Ovary (tissue), 9 donors: ENCODE results near the gene CENPC. TPM values are rescaled to one million over a fixed set of nuclear protein-coding genes. Genes with fewer than 3 reads are reported as not detected.
"Not testable (repeated sequence)": the region's sequence is repeated elsewhere in the genome, so short reads cannot be mapped to it uniquely, and the experiment has no call there.

Experiments
- DNase-seq, 5 donors: peaks; one replicate each; pipeline ENCODE4 v3.0.0-alpha.2; 2019 to 2020
- H3K27ac ChIP-seq, 2 donors: fragments of 200-600 bp; one replicate each; pipeline versions ENCODE4 v1.5.1 to v1.8.0; 2019 to 2022
- H3K27me3 ChIP-seq: fragments of 200-600 bp; one replicate; pipeline ENCODE4 v1.8.0; 2022
- H3K36me3 ChIP-seq: fragments of 200-600 bp; sonication (generic); one replicate; pipeline ENCODE4 v1.5.1; 2019
- H3K4me1 ChIP-seq: one replicate; pipeline ENCODE4 v1.8.1; 2013; ENCODE audit warnings: mild to moderate bottlenecking, moderate library complexity; ENCODE audit not compliant: insufficient read depth
- H3K4me3 ChIP-seq: fragments of 200-600 bp; sonication (generic); one replicate; pipeline ENCODE4 v1.5.1; 2017
- H3K9me3 ChIP-seq, 2 donors: fragments of 200-600 bp in 1 of 2; sonication (generic) in 1 of 2; one replicate each; pipeline versions ENCODE4 v1.5.1 to v1.8.1; 2013 to 2019; ENCODE audit warnings: mild to moderate bottlenecking in 1 of 2, moderate library complexity in 1 of 2
- CTCF ChIP-seq, 3 donors: fragments of 450-650 bp in 2 of 3; fragments of 200-600 bp in 1 of 3; IDR thresholded peaks; one replicate each; pipeline versions ENCODE4 v1.5.1 to v1.8.0; 2016 to 2022; ENCODE audit warnings: antibody characterized with exemption in 3 of 3, mild to moderate bottlenecking in 1 of 3
- EP300 ChIP-seq: sonication (generic); formaldehyde crosslinking; IDR thresholded peaks from one replicate; pipeline ENCODE4 v1.6.1; 2017; ENCODE audit warnings: antibody characterized with exemption
- POLR2A ChIP-seq: fragments of 450-650 bp; IDR thresholded peaks from one replicate; pipeline ENCODE4 v1.6.1; 2017; ENCODE audit warnings: antibody characterized with exemption, mild to moderate bottlenecking, moderate library complexity
- WGBS, 3 donors: extraction: QIAGEN DNeasy Blood & Tissue Kit in 1 of 3; methylation state at CpG; one replicate each; pipeline versions ENCODE4 v1.1.5 to v1.1.7; 2013 to 2017; 5-methylcytosine and 5-hydroxymethylcytosine counted together
- intact Hi-C, 4 donors: fragments of 100-400 bp; cut with DNase I; formaldehyde crosslinking; loops; one replicate each; pipeline versions ENCODE4 v1.11.0 to v1.15.1; 2022 to 2023
- polyA plus RNA-seq, 2 donors: library from polyadenylated mRNA; stranded (reverse); fragments of 200-250 nt in 1 of 2; fragments of 350-450 nt in 1 of 2; fragmentation: Illumina TruSeq in 1 of 2; extraction: RNeasy Lipid Tissue Mini Kit (QIAGEN cat#74804) in 1 of 2; gene quantifications; one replicate each; pipeline ENCODE4 v1.2.3, GENCODE V29; 2013 to 2014
- total RNA-seq, 7 donors: library from RNA; depleted of rRNA in 2 of 7; stranded (reverse); fragments of >200 nt in 2 of 7; fragmentation: NEBNext Ultra II Directional in 3 of 7; extraction: Animal tissue kit (Norgen Biotek cat#: 25700) in 3 of 7; gene quantifications; one replicate each; pipeline versions ENCODE4 v1.1.0 to v1.2.4, GENCODE V29; 2016 to 2023
- donor health status: DM: no; HTN: no; CAD: no; lungs with moderate emphysema.
- donor health status: DM: no; HTN: no; CAD: no.
- donor health status: Bipolar disorder and iron deficiency.
- donor health status: DM: yes; HTN: yes; CAD: no.
- donor health status: DM: no; HTN: no; CAD: no.
- donor health status: DM: yes; HTN: yes; CAD: no.

CENPC gene
- total and polyA plus RNA-seq, 9 donors: 9.8 to 46.7 (median 27.7) TPM

GRCh38 chr4:67465032-67465762 is 80.1 kb downstream of the CENPC start:
- Histone ChIP-seq H3K36me3 (no peaks in the 10 kb centered on the region), H3K9me3 (no peaks in the 10 kb centered on the region), H3K4me3 (no peak overlapping the region), H3K27me3 (no peaks in the 10 kb centered on the region), H3K4me1 (no peaks in the 10 kb centered on the region), H3K27ac (no peak overlapping the region)
- WGBS, 3 donors: 89 to 91% (median 91%) methylated on average over 7 of the region's 7 CpGs
- intact Hi-C loops: no loop called here
- no peak for DNase-seq
- TF ChIP-seq EP300 (no peak), CTCF (IDR thresholded peaks at IDR 0.05) (no peak), POLR2A (no peak)

- no peak overlapping the region for H3K4me3 ChIP-seq
- 61 to 82% (median 73%) methylated on average over 2 of the region's 2 CpGs for WGBS, 3 donors
- no peak for TF ChIP-seq CTCF (IDR thresholded peaks at IDR 0.05)
- TF ChIP-seq POLR2A: no peak
- TF ChIP-seq EP300: no peak
- H3K27me3 ChIP-seq: no peaks in the 10 kb centered on the region
- intact Hi-C loops: no loop called here
- DNase-seq: no peak
- H3K4me1 ChIP-seq: no peaks in the 10 kb centered on the region
- no peaks in the 10 kb centered on the region for H3K9me3 ChIP-seq
- H3K36me3 ChIP-seq: no peaks in the 10 kb centered on the region
- no peak overlapping the region for H3K27ac ChIP-seq
These were observed 84.7 kb downstream of the CENPC start for GRCh38 chr4:67460574-67460973.

GRCh38 chr4:67459164-67459563 is 86.1 kb downstream of the CENPC start:
- Histone ChIP-seq H3K9me3 (no peaks in the 10 kb centered on the region), H3K4me1 (no peaks in the 10 kb centered on the region), H3K27ac (no peak overlapping the region), H3K4me3 (no peak overlapping the region), H3K27me3 (no peaks in the 10 kb centered on the region), H3K36me3 (no peaks in the 10 kb centered on the region)
- DNase-seq: no peak
- intact Hi-C loops: no loop called here
- TF ChIP-seq POLR2A (no peak), EP300 (no peak), CTCF (IDR thresholded peaks at IDR 0.05) (no peak)
- 47 to 71% (median 49%) methylated on average over 3 of the region's 3 CpGs for WGBS, 3 donors

DNA sequence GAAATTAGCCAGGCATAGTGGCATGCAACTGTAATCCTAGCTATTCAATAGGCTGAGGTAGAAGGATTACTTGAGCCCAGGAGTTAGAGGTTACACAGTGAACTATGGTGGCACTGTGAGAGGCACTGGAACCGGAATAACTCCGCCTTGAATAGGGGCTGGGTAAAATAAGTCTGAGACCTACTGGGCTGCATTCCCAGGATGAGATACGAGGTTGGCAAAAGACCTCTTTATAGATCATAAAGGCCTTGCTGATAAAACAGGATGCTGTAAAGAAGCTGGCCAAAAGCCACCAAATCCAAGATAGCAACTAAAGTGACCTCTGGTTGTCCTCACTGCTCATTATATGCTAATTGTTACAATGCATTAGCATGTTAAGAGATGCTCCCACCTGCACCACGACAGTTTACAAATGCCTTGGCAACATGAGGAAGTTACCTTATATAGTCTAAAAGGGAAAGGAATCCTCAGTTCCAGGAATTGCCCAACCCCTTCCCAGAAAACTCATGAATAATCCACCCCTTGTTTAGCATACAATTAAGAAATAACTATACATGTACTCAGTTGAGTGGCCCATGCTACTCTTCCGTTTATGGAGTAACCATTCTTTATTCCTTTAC is 88.6 kb downstream of the CENPC start:
- no peak for DNase-seq
- intact Hi-C loops: no loop called here
- WGBS, 3 donors: 70 to 76% (median 75%) methylated on average over 5 of the region's 5 CpGs
- H3K27ac ChIP-seq: no peak overlapping the region
- no peaks in the 10 kb centered on the region for H3K9me3 ChIP-seq
- H3K4me1 ChIP-seq: no peaks in the 10 kb centered on the region
- no peak overlapping the region for H3K4me3 ChIP-seq
- no peaks in the 10 kb centered on the region for H3K27me3 ChIP-seq
- no peaks in the 10 kb centered on the region for H3K36me3 ChIP-seq
- TF ChIP-seq POLR2A: no peak
- TF ChIP-seq CTCF (IDR thresholded peaks at IDR 0.05): no peak
- TF ChIP-seq EP300: no peak

- H3K36me3 ChIP-seq, DNase-seq, H3K4me1 ChIP-seq, H3K9me3 ChIP-seq, intact Hi-C loops, H3K4me3 ChIP-seq, H3K27me3 ChIP-seq, H3K27ac ChIP-seq: not testable (repeated sequence)
- WGBS, 3 donors: 73 to 80% (median 74%) methylated on average over 2 of the region's 2 CpGs
These were observed 92.5 kb downstream of the CENPC start for GRCh38 chr4:67452846-67453205.
